Endothelial cell (in vitro differentiated cells): ENCODE measurements around the gene DCDC2C. TPM values are rescaled to one million over a fixed set of nuclear protein-coding genes. Genes with fewer than 3 reads are reported as not detected.

Experiments
- DNase-seq: peaks from one replicate; pipeline ENCODE4 v3.0.0; 2021; ENCODE audit warnings: low spot score
- H3K27ac Mint-ChIP-seq: one replicate; pipeline ENCODE4 v1.8.0; 2021; ENCODE audit warnings: mixed read lengths, inconsistent platforms; ENCODE audit not compliant: unreplicated experiment
- H3K27me3 Mint-ChIP-seq: one replicate; pipeline ENCODE4 v1.8.0; 2021; ENCODE audit warnings: mild to moderate bottlenecking, moderate library complexity, mixed read lengths, inconsistent platforms; ENCODE audit not compliant: unreplicated experiment
- H3K36me3 Mint-ChIP-seq: one replicate; pipeline ENCODE4 v1.8.0; 2021; ENCODE audit warnings: mild to moderate bottlenecking, low read depth, mixed read lengths, inconsistent platforms; ENCODE audit not compliant: unreplicated experiment
- H3K4me1 Mint-ChIP-seq: one replicate; pipeline ENCODE4 v1.8.0; 2021; ENCODE audit warnings: mild to moderate bottlenecking, mixed read lengths, inconsistent platforms; ENCODE audit not compliant: unreplicated experiment
- H3K4me3 Mint-ChIP-seq: one replicate; pipeline ENCODE4 v1.8.0; 2021; ENCODE audit warnings: mild to moderate bottlenecking, mixed read lengths, inconsistent platforms; ENCODE audit not compliant: unreplicated experiment
- H3K9me3 Mint-ChIP-seq: one replicate; pipeline ENCODE4 v1.8.0; 2021; ENCODE audit warnings: mixed read lengths, inconsistent platforms; ENCODE audit not compliant: unreplicated experiment
- total RNA-seq: library from RNA; stranded (reverse); fragmentation: NEBNext Ultra II Directional; extraction: Animal tissue kit (Norgen Biotek cat#: 25700); gene quantifications from one replicate; pipeline ENCODE4 v1.2.1, GENCODE V29; 2021; ENCODE audit not compliant: unreplicated experiment
- TF ChIP-seq, protein P1 (sequence below): fragments of 200-600 bp; sonication (generic); IDR thresholded peaks from one replicate; pipeline ENCODE4 v1.5.0; 2021; ENCODE audit warnings: antibody characterized with exemption; ENCODE audit not compliant: unreplicated experiment

The DCDC2C gene
- total RNA-seq, 1 donor from 2014 or later, result not detected

GRCh38 chr2:3703757-3704355, 481 bp downstream of the DCDC2C start:
- no peak overlapping the region for H3K4me3 Mint-ChIP-seq
- TF ChIP-seq, protein P1, sequence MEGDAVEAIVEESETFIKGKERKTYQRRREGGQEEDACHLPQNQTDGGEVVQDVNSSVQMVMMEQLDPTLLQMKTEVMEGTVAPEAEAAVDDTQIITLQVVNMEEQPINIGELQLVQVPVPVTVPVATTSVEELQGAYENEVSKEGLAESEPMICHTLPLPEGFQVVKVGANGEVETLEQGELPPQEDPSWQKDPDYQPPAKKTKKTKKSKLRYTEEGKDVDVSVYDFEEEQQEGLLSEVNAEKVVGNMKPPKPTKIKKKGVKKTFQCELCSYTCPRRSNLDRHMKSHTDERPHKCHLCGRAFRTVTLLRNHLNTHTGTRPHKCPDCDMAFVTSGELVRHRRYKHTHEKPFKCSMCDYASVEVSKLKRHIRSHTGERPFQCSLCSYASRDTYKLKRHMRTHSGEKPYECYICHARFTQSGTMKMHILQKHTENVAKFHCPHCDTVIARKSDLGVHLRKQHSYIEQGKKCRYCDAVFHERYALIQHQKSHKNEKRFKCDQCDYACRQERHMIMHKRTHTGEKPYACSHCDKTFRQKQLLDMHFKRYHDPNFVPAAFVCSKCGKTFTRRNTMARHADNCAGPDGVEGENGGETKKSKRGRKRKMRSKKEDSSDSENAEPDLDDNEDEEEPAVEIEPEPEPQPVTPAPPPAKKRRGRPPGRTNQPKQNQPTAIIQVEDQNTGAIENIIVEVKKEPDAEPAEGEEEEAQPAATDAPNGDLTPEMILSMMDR, result no peak
- peaks cover 5% of the 10 kb centered on the region for H3K36me3 Mint-ChIP-seq
- no peak for DNase-seq
- no peaks in the 10 kb centered on the region for H3K4me1 Mint-ChIP-seq
- no peak overlapping the region for H3K27ac Mint-ChIP-seq
- H3K27me3 Mint-ChIP-seq, result peaks cover 7% of the 10 kb centered on the region
- peaks cover 5% of the 10 kb centered on the region for H3K9me3 Mint-ChIP-seq

- Mint-ChIP-seq H3K4me3 (no peak overlapping the region), H3K27me3 (peaks cover 7% of the 10 kb centered on the region), H3K27ac (no peak overlapping the region), H3K36me3 (peaks cover 5% of the 10 kb centered on the region), H3K4me1 (no peaks in the 10 kb centered on the region), H3K9me3 (peaks cover 5% of the 10 kb centered on the region)
- no peak for DNase-seq
- TF ChIP-seq, protein P1, result no peak
Measured at GRCh38 chr2:3704692-3705091, 1.3 kb downstream of the DCDC2C start.

GRCh38 chr2:3705782-3706181, 2.4 kb downstream of the DCDC2C start:
- H3K27me3 Mint-ChIP-seq, result peaks cover 7% of the 10 kb centered on the region
- no peak for DNase-seq
- H3K4me1 Mint-ChIP-seq, result no peaks in the 10 kb centered on the region
- no peak overlapping the region for H3K27ac Mint-ChIP-seq
- H3K4me3 Mint-ChIP-seq, result no peak overlapping the region
- TF ChIP-seq, protein P1, result no peak
- peaks cover 5% of the 10 kb centered on the region for H3K36me3 Mint-ChIP-seq
- H3K9me3 Mint-ChIP-seq, result peaks cover 5% of the 10 kb centered on the region

DNA sequence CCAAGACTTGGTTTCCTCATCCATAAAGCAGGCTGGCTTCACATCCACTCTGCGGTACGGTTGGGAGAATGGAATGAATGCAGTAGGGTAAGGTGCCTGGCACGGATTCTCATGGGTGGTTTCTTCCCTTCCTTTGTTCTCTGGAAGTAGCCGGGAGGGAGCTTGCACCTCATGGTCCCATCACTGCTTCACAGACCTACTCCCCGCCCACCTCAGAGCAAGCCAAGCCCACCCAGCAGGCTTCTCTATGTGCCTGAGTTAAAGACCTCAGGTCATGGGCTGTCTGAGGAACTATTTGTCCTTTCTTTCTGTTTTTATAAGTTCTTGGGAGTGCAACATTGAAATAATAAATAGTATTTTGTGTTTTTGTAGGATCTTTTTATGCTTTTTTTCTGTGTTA, 3.5 kb downstream of the DCDC2C start:
- TF ChIP-seq, protein P1, result no peak

DNA sequence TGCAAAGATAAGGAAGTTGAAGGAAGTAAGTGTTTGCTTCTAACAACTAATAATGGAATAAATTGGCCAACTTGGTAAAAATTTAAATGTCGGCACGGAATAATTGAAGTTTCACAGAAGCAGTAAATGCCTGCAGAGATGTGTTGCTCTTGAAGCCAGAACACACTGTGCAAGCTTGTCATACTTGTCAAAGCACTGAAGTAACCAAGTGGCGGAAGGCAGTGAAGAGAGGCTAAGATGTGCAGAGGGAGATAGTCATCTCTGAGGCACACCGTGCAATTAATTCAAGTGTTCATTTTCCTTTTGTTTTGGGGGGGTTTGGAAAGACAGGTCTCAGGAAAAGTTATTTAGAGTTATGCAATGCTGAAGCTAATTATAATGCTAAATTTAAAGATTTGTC, 5.2 kb downstream of the DCDC2C start:
- H3K36me3 Mint-ChIP-seq, result peaks cover 5% of the 10 kb centered on the region
- H3K4me3 Mint-ChIP-seq, result no peak overlapping the region
- no peaks in the 10 kb centered on the region for H3K4me1 Mint-ChIP-seq
- DNase-seq, result no peak
- H3K27me3 Mint-ChIP-seq, result peaks cover 5% of the 10 kb centered on the region
- TF ChIP-seq, protein P1, result no peak
- H3K9me3 Mint-ChIP-seq, result peaks cover 5% of the 10 kb centered on the region
- H3K27ac Mint-ChIP-seq, result no peak overlapping the region

More for the DNA sequence above, 3.5 kb downstream of the DCDC2C start:
- no peaks in the 10 kb centered on the region for H3K4me1 Mint-ChIP-seq
- peaks cover 5% of the 10 kb centered on the region for H3K36me3 Mint-ChIP-seq
- no peak overlapping the region for H3K4me3 Mint-ChIP-seq
- no peak for DNase-seq
- peaks cover 9% of the 10 kb centered on the region for H3K27me3 Mint-ChIP-seq
- H3K27ac Mint-ChIP-seq, result no peak overlapping the region
- peaks cover 5% of the 10 kb centered on the region for H3K9me3 Mint-ChIP-seq
